ENCODE results near the gene GIGYF2.

DNA sequence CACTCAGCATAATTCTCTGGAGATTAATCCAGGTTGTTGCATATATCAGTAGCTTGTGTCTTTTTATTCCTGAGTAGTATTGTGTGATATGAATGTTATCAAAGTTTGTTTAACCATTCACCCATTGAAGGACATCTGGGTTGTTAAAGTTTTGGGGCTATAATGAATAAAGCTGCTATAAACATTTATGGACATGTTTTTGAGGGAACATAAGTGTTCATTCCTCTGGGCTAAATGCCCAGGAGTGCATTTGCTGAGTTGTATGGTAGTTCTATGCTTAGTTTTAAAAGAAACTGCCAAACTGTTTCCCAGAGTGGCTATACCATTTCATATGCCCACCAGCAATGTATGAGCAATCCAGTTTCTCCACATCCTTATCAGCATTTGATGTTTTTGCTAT lies 101.1 kb downstream of the GIGYF2 start:
- TF ChIP-seq CTCF (IDR thresholded peaks at IDR 0.05) = no peak
- TF ChIP-seq POLR2A (IDR thresholded peaks at IDR 0.05) = no peak
